Measurements from ENCODE around the gene ANTXR1.

ANTXR1 gene

DNA sequence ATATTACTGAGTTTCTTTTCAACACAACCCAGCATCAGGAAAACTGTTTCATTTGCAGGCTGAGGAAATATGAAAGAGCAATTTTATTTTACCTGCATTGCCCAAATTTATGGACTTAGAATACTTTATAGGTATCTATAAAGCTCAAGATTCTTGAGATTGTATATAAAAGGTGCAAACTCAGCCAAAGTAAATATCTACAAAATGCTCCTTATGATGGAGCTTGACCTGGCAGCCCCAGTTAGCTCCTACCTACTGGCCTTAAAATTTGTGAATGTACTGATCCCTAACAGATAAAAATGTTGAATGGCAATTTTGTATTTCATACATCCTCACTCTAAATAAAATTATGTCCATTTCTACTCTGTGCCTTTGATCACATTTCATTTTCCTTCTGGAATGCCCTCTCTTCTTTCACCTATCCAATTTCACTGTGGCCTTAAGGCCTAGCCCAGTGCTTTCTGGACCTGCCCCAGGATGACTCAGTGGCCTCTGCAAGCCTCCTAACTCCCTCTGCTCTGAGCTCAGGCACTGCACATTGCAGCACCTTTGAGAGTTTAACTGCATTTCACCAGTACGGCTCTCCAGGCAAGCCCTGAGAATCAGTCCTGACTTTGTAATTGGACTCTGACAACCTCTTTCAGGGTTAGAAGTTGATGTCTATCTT, 125.9 kb downstream of the ANTXR1 start:
- DNase-seq: no peak

DNA sequence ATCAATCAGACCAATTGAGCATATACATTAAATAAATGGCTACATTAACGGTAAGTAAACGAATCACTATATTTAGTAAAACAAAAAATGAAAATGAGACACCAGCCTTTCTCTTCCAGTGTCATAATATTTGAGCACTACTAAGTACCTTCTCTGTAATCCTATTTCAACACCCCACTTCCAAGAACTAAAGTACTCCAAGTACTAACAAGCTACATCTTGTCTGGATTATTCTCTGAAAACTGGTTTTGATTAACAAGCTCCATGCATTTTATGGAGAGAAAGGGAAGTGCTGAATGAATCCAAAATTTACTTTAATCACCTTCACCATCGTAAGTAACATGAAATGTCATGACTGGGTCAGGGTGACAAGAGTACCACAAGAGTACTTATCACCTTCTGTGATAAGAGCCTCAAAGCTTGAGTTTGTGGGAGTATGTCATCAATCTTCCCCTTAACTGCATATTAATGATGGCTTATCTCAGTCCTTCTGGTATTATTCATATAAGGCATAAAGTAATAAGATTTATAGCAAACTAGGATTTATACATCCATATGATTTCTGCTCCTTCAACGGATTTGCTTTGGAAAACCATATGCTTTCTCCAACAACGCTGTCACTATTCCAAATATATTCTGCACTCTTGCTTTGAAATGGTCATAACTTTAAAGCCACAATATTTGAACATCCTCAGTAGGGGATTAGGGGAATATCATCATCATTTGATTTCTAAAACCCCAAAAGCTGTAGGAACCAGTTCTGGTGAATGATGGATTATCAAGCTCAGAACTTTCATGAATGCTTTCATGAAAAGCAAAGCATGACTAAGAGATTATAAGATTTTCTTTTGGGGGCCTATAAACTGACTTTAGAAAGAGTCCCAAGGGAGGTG, 127.0 kb downstream of the ANTXR1 start:
- DNase-seq: no peak

DNA sequence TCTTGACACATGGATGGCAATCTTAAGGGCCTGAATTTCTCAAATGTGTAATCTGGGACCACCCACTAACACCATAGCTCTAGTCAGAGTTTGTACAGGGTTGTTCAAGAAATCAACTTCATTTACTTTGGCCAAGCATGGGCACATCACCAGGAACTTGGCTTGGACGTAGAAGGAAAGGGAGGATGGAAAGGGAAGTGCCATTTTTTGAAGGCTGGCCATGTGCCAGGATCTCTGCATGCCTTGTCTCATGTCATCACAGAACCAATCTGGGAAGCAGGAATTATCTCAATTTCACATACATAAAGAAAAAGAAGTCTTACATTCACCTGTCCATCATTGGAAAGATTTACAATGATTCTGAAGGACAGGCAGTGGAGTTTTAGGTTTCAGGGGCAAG, 128.1 kb downstream of the ANTXR1 start:
- DNase-seq: no peak

DNA sequence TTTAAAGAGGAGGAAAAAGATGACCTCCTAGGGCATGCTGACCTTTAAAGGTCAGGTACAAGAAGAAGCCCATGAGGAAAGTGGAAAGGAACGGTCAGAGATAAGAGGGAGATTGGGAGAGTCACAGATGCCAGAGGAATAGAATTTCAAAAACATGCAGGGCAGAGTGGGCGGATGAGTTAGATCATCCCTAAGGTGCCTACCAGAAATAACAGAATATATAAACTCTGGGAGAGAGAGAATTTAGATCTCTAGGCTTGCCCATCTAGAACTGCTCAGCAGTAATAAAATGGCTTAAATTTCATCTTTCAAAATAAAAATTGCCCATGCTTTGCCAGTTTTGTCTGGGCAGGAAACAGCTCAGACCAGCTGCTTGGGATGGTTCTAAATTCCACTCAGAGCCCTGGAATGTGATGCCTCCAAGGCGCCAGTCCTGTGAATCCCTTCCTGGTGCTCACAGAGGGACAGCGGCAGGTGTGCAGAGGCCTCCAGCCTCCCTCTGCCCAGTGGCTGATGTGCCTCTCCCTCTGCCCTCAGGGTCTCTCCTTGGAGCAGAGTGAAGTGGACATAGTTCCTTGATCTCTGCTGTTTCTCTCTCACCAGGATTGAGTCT, 130.9 kb downstream of the ANTXR1 start:
- no peak for DNase-seq

DNA sequence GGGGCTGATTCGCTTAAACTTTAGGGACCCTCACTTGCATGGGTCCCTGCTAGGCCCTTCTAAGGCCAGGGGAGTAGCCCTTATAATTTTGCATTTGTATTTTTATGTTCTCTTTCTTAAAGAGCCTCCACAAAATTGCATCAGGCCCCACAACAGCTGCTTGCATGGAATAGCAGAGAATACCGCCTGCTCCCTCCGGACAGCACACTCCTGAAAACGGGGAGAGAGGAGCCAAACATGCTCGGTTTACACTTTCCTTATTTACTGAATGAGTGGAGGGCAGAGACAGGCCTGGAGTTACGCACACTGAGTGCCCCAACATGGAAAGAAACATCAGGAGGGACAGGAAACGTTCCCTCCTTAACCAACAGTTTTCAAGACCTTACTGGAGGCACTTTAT, 132.2 kb downstream of the ANTXR1 start:
- DNase-seq: no peak

DNA sequence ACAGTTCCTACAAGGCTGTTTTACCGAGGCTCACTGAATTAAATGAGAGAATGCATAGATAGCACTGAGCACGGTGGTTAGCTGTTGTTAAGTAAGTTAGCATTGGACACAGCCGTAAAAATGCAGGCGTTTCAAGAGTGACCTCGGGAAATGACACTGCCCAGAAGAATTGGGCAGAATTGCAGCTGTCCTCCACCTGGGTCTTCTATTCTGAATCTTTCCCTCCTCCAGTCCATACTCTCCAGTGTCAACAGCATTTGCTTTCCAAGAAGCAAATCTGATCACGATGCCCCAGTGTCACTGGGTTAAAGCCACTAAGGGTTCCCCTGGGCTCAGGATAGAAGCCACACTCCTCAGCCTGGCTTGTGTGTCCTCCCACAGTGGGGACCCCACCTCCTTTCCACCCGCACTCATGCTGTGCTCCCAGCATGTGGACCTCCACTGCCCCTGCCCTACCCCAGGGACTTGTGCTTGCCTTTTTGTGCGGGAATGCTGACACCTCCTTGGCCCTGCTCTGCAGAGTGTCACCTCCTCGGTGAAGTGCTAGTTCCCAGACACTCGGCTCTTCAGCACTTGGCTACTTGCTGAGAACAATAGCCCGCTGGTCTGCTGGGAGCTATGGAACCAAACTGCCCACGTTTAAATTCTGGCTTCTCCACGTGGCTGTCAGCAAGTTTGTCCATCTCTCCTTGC, 135.0 kb downstream of the ANTXR1 start:
- DNase-seq: no peak

DNA sequence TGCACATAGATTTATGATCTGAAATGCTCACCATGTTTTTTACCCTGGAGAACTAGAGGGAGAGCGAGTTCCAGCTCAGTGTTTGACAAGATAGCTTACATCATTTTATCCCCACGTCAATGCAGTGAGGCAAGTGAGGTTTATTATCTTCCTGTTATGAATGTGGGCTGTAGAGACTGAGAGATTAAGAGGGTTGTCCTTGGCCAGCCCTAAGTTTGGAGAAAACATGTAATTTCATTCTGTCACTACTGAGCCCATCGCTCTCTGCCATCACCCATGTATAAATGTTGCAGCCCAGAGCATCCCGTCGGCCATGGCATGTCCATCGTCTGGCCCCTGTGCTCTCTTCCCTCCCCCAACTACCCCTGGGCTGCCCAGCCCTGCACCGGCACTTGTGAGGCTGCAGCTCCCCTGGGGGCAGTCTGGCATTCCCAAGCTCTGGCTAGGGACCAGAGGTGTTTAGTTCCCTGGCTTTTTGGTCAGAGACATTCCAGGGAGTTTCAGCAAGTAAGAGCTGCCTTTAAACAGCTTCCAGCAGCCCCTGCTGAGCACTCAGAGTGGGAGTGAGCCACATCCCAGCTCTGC, 136.7 kb downstream of the ANTXR1 start:
- no peak for DNase-seq

DNA sequence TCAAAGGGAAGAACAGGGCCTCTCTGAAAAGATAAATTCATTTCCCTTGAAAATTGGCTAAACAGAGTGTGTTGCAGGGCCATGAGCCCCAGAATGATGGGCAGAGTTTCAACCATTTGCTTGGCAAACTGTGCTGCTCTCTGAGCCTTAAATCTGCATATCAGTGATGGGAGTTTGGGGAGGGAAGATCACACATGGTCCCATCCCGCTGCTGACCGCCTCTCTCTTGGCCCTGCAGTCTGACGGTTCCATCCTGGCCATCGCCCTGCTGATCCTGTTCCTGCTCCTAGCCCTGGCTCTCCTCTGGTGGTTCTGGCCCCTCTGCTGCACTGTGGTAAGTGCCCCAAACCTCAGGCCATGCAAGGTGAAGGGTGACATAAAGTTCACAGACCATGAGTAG, 139.0 kb downstream of the ANTXR1 start:
- no peak for DNase-seq

DNA sequence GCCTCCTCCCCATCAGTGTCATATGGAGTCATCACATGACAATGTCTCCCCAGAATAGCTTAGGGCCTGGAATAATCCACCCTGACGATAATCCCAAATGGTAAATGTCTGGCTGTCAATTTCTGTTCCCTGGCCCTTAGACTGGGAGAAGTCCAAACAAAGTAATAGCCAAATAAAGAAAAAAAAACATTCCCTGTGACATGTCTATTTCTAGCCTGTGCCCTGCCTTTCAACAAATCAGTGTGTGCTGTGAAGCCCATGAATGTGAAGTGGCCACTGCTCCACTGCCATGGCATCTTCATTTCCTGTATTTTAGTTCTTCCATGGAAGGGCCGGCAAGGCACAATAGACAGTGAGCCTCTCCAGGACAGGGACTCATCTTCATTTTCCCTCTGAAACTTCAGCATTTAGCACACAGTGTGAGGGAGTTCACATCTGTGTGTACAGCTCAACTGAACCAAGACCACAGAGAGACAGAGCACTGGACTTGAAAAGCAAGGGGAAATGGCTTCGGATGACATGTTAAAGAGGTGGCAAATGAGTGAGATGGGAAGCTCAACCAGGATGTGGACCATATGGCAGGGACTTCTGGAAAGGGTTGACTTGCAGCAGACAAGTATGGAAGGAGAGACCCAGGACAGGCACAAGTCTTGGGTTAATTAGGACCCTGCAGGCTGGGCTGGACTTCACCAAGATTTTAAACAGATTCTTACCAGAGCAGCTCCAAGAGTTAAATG, 140.0 kb downstream of the ANTXR1 start:
- no peak for DNase-seq

DNA sequence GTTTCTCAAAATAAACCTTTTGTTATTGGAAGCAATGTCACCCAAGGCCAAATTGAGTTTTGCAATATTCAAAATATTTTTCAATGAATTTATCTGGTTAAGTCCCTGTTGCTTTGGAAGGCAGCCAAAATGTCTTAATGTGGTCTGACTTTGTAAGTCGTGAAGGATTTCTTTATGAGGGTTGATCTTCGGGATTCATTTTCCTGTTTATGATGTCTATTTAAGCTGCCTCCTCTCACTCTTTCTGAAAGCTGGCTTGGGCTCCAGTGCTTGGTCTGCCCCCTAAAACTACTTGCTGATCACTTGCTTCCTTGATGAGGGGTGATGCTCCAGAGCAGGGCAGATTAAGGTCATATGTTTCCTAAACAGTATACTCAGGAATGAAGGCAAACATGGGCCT, 141.1 kb downstream of the ANTXR1 start:
- no peak for DNase-seq

DNA sequence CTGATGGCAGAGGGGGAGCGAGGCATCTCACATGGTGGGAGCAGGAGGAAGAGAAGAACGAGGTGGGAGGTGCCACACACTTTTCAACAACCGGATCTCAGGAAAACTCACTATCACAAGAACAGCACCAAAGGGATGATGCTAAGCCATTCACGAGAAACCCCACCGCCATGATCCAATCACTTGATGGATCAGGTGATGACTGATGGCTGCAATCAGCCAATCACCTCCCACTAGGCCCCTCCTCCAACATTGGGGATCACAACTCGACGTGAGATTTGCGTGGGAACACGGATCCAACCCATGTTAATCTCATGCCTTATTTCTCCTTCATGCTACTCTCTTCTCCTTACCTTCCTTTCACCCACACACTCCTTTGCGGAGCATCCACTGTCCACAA, 143.6 kb downstream of the ANTXR1 start:
- no peak for DNase-seq

DNA sequence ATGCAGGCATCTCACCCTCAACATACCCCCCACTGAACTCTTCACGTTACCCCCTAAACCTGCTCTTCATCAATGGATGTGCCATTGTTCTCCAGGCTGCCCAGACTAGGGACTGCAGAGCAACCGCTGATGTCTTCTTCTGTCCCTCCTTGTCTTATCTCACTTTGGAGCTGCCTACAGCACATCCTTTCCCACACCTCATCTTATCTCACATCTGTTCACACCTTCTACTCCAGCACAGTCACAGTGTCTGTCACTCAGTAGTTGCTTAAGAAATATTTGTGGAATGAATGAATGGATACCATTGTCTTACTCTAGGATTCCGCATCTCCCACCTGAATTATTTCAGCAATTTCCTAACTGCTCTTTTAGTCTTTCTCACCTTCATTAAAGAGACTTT, 144.5 kb downstream of the ANTXR1 start:
- no peak for DNase-seq

DNA sequence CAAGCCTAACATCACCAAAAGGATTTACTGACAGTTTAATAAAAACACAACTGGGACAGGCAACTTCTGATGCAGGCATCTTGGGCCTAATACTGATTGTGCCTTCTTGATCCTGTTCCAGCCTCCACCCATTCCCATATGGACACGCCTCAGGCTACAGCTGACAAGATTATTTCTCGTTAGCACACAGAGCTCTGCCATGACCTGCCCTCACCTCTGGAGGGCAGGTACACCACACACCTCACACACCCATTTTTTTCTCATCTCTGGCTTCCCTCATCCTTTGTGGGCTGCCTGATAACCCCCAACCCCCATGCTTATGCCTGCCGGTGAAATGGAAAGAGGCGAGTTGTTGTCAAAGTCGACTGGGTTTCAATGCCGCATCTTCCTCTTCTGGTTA, 147.0 kb downstream of the ANTXR1 start:
- peak; percentile 65 for DNase-seq

DNA sequence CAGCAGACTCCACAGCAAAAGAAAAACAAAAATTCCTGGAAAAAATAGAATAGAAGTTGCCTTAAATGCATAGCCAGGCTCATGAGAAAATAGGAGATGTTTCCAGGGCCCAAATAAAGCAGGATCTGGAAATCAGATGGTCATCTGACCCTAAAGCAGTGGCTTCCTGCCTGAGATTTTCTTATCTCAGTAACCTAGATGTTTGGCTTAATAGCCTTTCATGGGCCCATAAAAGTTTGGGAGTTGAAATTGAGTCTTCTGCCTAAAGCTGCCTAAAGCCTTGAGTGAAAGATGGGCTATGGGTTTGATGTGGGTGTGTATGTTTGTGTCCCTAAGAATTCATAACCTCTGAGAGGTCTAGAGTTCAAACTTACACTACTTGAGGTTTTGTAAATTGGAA, 149.1 kb downstream of the ANTXR1 start:
- DNase-seq: no peak

DNA sequence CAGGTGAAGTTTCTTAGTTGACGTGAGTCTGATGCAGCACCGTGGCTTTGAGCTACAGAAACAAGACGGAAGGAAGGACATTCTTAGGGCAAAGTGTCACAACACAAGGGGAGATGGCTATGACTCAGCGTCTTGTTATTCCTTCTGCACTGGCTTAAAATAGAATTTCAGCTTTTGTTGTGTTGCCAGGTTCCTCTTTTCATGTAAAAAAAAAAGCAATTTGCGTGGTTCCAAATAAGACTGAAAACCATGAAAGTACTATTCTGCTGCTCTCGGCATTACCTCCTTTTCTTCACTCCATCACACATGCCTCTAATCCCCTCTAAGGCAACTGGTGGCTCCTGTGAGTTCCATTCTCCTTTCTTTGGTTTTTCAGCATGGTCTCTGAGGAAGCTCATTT, 150.1 kb downstream of the ANTXR1 start:
- DNase-seq: no peak

DNA sequence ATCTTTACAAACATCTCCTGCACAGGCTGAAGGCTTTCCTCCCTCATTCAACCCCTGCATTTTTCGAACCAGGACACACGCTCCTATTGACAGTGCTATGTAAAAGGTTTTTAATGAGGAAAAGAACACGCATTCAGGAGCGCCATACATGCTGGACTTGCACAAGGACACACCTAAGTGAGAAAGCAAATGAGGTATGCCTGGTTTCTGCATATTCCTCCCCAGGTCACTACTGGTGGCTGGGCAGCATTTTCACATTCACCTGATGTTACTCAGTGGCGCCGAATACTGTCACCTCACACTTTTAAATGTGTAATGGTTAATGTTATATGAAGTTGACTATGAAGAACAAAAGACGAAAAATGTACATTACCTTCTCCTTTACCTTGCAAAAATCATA, 150.6 kb downstream of the ANTXR1 start:
- DNase-seq: no peak

DNA sequence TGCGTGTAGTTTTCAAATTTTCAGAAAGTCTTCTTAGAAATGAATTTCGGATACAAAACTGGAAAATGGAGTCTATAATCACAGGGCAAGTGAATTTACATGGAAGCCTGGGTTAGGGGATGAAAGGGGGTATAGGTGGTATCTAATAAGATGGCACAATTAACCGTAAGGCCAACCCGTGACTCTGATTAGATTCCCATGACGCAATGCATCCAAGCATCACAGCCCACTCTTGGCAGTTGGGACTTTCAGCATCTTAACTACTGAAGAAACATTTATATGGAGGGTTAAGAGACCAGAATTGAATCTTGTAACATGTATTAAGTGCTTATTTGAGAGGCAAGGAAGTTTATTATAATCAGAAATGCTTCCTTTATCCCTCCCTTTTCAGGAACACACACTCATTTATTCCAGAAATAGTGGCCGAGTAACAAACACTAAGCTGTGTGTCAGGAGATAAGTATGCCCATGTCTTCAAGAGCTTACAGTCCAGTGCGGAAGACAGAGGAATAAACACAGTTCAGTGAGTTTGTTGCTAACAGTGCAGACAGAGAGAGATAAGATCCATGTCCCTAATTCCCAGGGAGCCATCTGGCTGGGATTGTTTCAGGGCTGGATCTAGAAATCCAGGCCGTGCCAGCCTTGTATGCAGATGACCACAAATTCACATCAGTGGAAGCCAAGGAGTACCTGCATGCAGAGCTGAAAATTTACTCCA, 151.2 kb downstream of the ANTXR1 start:
- DNase-seq: no peak

DNA sequence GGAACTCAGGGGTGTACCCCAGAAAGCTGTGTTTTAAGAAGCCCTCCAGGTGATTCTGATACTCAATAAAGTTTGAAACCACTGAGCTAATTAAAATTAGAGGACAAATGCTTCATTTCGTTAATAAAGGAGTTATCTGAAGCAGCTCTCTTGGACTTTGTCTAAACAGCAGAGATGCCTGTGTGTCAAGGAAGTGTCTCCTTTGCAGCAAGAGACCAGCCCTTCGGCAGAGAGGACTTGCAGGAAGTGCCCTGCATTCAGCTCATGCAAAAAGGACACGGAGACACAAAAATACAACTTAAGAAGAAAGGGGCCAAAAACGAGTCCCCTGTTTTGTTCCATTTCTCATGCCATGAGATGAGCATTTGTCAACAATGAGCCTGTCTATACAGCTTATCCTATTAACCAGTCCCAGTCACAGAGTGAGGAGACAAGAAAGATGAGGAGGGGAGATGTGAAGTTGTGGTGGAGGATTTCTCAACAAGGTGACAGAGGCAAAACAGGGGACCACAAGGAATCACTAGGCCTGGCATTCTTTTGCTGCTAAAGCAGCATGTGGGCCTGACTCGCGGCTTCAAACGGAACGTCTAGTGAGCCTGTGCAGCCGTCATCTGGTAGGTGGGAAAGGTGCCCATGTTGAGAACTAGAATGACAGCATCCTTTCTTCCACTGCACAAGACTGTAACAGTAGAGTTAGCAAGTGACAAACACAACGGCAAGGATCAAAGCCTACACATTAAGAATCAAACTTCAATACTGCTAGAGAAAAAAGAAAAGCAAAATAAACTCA, 152.3 kb downstream of the ANTXR1 start:
- no peak for DNase-seq

DNA sequence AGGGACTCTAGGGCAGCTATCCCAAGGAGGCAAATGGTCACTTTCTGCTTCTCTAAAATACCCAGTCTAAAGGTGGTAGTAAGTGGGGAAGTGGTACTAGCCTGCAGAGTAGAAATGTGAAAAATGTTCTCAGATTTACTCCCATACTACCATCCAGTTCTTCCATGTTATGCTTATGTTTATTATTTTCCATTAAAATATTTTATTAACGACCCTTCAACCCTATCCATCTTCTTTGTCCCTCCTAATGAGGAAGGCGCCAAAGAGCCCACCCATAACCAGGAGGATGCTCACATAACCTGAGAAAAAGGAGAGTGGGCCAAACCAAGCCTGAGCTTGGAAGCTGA, 153.5 kb downstream of the ANTXR1 start:
- DNase-seq: no peak

DNA sequence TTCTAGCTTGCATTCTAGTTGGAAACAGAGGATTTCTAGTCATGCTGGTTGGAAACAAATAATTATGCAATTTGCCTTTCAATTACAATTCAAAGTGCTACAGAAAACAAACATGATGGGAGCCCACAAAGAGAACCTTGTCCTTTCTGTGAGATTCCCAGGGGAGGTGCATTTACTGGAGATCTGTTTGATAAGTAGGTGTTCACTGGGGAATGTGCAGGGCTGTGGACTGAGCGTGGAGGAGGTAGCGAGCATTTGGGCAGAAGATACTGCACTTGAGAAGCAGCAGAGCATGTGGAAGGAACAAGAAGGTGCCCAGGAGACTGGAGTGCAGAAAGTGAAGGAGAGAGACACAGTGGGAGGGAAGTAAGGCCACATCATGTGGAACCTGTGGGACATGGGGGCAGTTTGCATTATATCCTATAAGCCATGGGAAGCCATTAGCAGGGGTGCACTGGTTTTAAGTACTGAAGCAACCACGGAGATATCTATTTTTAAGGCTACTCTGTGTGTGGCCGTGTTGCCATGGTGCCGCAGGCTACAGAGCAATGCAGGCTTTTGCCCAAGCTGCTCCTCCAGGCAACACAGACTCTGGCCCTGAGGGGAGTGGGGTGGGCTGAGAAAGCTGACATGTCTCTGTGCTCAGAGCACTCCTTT, 154.0 kb downstream of the ANTXR1 start:
- peak; percentile 71 for DNase-seq

DNA sequence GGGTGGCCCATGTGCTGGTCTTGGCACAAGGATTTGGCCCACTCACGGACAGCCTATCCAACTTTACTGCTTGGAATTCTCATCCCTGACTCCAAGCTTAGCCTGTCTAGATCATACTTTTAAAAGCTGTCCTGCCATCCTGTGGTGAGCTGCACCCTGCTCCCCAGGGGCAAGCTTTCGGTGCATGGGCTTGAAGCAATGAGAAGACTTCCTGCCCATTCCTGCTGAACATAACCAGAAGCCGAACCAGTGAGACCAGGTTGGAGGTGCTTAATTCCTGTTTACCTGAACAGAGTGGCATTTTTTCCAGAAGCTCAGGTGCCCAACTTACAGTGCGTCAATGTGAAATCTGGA, 154.5 kb downstream of the ANTXR1 start:
- DNase-seq: no peak
